ENCODE results near the gene ANKRA2.
A peak's percentile ranks its signal among the peaks of the same experiment; 100 is the strongest.

The ANKRA2 gene, protein sequence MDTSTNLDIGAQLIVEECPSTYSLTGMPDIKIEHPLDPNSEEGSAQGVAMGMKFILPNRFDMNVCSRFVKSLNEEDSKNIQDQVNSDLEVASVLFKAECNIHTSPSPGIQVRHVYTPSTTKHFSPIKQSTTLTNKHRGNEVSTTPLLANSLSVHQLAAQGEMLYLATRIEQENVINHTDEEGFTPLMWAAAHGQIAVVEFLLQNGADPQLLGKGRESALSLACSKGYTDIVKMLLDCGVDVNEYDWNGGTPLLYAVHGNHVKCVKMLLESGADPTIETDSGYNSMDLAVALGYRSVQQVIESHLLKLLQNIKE

GRCh38 chr5:73565139-73565968 lies at the start of gene ANKRA2, which contains the start of gene UTP15:
ANKRA2 (minus strand) TSS chr5:73565639; CDS start chr5:73562881, 2,758 bp downstream.
UTP15 (plus strand) TSS chr5:73565743; CDS start chr5:73567345, 1,602 bp downstream.
- DNase-seq (ENCODE audit: low read depth) = peak; percentile 93
- H3K4me3 ChIP-seq (ENCODE audit: low read depth, low read length) = peak within 1 kb of the TSS; percentile 78

GRCh38 chr5:73615085-73615484 lies 49.6 kb upstream of the ANKRA2 start:
- TF ChIP-seq, protein P1, sequence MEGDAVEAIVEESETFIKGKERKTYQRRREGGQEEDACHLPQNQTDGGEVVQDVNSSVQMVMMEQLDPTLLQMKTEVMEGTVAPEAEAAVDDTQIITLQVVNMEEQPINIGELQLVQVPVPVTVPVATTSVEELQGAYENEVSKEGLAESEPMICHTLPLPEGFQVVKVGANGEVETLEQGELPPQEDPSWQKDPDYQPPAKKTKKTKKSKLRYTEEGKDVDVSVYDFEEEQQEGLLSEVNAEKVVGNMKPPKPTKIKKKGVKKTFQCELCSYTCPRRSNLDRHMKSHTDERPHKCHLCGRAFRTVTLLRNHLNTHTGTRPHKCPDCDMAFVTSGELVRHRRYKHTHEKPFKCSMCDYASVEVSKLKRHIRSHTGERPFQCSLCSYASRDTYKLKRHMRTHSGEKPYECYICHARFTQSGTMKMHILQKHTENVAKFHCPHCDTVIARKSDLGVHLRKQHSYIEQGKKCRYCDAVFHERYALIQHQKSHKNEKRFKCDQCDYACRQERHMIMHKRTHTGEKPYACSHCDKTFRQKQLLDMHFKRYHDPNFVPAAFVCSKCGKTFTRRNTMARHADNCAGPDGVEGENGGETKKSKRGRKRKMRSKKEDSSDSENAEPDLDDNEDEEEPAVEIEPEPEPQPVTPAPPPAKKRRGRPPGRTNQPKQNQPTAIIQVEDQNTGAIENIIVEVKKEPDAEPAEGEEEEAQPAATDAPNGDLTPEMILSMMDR (IDR thresholded peaks at IDR 0.05; ENCODE audit: low read depth, low read length, missing control alignments) = no peak
- DNase-seq (ENCODE audit: low read depth) = no peak
- no peak overlapping the region for H3K4me3 ChIP-seq (ENCODE audit: low read depth, low read length)

More at GRCh38 chr5:73565139-73565968, at the start of gene ANKRA2, which contains the start of gene UTP15:
- TF ChIP-seq, protein P1 (IDR thresholded peaks at IDR 0.05; ENCODE audit: low read depth, low read length, missing control alignments) = no peak

DNA sequence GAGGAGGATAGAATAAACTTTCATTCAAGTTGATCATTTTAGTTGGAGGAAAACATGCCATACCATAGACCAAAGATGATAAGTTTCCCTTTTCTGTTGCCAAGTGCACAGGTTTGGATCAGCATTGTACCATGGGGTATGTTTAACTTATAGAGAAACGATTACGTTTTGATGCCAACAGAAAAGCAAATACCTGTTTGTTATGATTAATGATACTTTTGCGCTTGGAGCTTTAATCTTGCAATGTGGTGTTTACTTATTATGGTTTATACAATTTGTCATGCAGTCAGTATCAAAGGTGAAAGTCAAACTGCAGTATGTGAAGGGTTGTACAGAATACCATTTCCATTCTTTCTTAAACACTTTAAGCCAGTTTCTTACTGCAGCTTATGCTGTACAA lies 47.4 kb upstream of the ANKRA2 start:
- TF ChIP-seq, protein P1 (IDR thresholded peaks at IDR 0.05; ENCODE audit: low read depth, low read length, missing control alignments) = no peak
- no peak for DNase-seq (ENCODE audit: low read depth)
- H3K4me3 ChIP-seq (ENCODE audit: low read depth, low read length) = no peak overlapping the region

GRCh38 chr5:73607228-73607627 lies 41.8 kb upstream of the ANKRA2 start:
- TF ChIP-seq, protein P1 (IDR thresholded peaks at IDR 0.05; ENCODE audit: low read depth, low read length, missing control alignments) = no peak
- no peak for DNase-seq (ENCODE audit: low read depth)
- no peak overlapping the region for H3K4me3 ChIP-seq (ENCODE audit: low read depth, low read length)

- DNase-seq (ENCODE audit: low read depth) = no peak
- TF ChIP-seq, protein P1 (IDR thresholded peaks at IDR 0.05; ENCODE audit: low read depth, low read length, missing control alignments) = no peak
- H3K4me3 ChIP-seq (ENCODE audit: low read depth, low read length) = no peak overlapping the region
These were observed 40.8 kb upstream of the ANKRA2 start for GRCh38 chr5:73606206-73606753.

GRCh38 chr5:73605223-73606087 lies 40.0 kb upstream of the ANKRA2 start:
- TF ChIP-seq, protein P1 (IDR thresholded peaks at IDR 0.05; ENCODE audit: low read depth, low read length, missing control alignments) = no peak
- DNase-seq (ENCODE audit: low read depth) = no peak
- H3K4me3 ChIP-seq (ENCODE audit: low read depth, low read length) = no peak overlapping the region

Measured in GM12864 (cell line).